GM12874 (cell line): ENCODE results near the gene USF2.
A peak's percentile ranks its signal among the peaks of the same experiment; 100 is the strongest.

Experiments
- TF ChIP-seq, protein P1 (sequence below): IDR thresholded peaks from 2 replicates; pipeline ENCODE4 v1.5.1; 2011; ENCODE audit warnings: low read depth, mild to moderate bottlenecking, control low read depth, low read length, moderate library complexity; ENCODE audit not compliant: insufficient read depth

USF2 gene

DNA sequence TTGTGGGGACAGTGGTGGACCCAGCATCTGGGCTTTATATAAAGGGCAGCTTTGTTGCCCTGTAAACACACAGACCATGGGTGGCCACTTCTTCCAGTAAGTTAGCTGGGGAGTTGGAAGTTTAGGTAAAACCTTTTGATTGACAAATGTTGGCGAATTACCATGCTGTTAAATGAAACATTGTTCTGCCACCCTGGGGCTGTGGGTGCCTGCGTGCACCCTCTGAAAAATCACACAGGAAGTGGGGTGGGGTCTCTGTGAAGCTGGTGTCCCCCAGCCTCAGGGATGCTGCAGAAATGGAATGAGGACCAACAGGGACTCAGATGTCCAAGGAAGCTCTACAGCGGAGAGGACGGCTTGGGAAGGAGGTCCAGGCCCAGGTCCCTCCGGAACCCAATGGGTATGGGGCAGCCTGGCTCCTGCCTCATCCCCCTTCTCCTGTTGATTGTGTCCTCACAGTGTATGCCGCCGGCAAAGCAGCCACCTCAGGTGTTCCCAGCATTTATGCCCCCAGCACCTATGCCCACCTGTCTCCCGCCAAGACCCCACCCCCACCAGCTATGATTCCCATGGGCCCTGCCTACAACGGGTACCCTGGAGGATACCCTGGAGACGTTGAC, 2.8 kb upstream of the USF2 start:
- TF ChIP-seq, protein P1, sequence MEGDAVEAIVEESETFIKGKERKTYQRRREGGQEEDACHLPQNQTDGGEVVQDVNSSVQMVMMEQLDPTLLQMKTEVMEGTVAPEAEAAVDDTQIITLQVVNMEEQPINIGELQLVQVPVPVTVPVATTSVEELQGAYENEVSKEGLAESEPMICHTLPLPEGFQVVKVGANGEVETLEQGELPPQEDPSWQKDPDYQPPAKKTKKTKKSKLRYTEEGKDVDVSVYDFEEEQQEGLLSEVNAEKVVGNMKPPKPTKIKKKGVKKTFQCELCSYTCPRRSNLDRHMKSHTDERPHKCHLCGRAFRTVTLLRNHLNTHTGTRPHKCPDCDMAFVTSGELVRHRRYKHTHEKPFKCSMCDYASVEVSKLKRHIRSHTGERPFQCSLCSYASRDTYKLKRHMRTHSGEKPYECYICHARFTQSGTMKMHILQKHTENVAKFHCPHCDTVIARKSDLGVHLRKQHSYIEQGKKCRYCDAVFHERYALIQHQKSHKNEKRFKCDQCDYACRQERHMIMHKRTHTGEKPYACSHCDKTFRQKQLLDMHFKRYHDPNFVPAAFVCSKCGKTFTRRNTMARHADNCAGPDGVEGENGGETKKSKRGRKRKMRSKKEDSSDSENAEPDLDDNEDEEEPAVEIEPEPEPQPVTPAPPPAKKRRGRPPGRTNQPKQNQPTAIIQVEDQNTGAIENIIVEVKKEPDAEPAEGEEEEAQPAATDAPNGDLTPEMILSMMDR: no peak

DNA sequence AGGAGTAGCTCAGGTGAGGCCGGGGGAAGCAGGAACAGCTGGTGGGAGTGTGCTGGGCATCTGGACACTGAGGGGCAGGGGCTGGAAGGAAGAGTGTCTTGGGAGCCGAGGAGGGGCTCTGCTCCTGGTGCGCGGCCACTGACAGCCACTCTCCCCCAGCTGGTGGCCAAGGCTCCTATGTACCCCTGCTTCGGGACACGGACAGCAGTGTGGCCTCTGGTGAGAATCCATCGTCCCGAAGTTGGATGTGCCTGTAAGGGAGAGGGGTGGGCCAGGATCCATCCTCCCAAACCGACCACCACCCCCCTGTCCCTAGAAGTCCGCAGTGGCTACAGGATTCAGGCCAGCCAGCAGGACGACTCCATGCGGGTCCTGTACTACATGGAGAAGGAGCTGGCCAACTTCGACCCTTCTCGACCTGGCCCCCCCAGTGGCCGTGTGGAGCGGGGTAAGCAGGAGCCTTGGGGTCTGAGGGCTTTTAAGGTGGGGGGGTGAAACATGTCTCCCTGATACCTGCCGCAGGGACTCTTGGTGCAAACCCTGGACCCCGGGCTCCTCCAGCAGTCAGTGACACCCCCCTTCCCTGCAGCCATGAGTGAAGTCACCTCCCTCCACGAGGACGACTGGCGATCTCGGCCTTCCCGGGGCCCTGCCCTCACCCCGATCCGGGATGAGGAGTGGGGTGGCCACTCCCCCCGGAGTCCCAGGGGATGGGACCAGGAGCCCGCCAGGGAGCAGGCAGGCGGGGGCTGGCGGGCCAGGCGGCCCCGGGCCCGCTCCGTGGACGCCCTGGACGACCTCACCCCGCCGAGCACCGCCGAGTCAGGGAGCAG, 2.0 kb upstream of the USF2 start:
- TF ChIP-seq, protein P1: no peak

DNA sequence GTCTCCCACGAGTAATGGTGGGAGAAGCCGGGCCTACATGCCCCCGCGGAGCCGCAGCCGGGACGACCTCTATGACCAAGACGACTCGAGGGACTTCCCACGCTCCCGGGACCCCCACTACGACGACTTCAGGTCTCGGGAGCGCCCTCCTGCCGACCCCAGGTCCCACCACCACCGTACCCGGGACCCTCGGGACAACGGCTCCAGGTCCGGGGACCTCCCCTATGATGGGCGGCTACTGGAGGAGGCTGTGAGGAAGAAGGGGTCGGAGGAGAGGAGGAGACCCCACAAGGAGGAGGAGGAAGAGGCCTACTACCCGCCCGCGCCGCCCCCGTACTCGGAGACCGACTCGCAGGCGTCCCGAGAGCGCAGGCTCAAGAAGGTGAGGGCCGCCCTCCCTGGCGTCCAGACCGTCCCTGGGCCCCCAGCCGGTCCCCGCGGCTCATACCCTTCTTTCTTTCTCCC, 1.4 kb upstream of the USF2 start:
- TF ChIP-seq, protein P1: no peak

DNA sequence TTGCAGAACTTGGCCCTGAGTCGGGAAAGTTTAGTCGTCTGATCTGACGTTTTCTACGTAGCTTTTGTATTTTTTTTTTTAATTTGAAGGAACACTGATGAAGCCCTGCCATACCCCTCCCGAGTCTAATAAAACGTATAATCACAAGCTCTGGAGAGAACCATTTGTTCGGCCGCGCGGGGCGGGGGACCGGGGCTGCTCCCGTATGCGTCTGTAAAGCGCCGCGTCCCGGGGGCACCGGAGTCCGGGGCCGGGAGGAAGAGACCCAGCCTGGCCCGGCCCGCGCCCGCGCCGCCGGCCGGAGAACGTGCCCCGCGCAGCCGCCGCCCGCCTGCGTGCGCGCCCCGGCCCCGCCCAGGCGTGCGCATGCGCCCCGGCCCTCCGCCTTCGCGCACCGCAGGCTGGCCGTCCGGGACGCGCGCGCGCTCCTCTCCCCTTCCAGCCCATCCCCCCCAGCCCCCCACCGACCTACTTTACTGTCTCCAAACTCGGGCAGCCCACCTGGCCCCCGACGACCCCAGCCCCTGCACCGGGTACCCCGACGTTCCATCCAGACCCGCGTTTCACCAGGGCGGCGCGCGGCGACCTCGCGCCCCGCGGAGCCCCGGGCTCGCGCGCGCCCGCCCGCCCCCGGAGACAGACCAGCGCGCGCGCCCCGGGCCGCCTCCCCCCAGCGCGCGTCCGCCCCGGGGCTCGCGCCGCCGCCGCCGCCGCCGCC, 785 bp upstream of the USF2 start:
- TF ChIP-seq, protein P1: no peak

DNA sequence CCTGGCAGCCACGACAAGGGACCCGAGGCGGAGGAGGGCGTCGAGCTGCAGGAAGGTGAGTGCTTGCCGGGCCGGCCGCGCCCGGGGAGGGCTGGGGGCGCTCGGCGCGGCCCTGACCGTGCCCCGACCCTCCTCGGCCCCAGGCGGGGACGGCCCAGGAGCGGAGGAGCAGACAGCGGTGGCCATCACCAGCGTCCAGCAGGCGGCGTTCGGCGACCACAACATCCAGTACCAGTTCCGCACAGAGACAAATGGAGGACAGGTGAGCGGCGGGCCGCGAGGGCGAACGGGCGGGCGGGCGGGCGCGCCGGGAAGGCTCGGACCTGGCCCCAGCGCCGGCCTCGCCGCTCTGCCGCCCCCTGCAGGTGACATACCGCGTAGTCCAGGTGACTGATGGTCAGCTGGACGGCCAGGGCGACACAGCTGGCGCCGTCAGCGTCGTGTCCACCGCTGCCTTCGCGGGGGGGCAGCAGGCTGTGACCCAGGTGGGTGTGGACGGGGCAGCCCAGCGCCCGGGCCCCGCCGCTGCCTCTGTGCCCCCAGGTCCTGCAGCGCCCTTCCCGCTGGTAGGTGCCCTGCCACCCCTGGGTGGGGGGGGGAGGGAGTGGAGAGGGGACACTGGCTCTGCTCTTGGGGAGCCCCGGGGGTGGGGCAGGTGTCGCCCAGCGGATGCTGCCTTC, 816 bp downstream of the USF2 start:
- TF ChIP-seq, protein P1: peak; percentile 70

DNA sequence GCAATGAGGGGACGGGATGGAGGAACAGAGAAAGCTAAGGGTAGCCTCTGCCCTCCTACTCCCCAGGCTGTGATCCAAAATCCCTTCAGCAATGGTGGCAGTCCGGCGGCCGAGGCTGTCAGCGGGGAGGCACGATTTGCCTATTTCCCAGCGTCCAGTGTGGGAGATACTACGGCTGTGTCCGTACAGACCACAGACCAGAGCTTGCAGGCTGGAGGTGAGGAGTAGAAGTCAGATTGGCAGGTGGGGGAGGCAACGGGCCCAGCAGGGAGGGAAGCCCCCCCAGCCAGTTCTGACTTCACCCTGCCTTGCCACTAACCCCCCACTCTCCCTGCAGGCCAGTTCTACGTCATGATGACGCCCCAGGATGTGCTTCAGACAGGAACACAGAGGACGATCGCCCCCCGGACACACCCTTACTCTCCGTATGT, 1.6 kb downstream of the USF2 start:
- TF ChIP-seq, protein P1: no peak
